Stimulated activated CD8-positive, alpha-beta memory T cell treated with anti-CD3 and anti-CD28 coated beads, Interleukin-12 subunit alpha, Interleukin-12 subunit beta, amount 100 ng/mL, for 4 hours (primary cell): ENCODE data around the gene GNMT.

Source experiments
- DNase-seq: peaks from one replicate; pipeline ENCODE4 v3.0.0-alpha.2; 2020; ENCODE audit warnings: low read depth

The GNMT gene

GRCh38 chr6:42960243-42961019 lies at the start of gene GNMT:
GNMT (plus strand) TSS chr6:42960754; CDS start chr6:42960768, 14 bp downstream.
- no peak for DNase-seq

- DNase-seq: no peak
These were observed 49.2 kb upstream of the GNMT start for GRCh38 chr6:42911171-42912021.

GRCh38 chr6:42914546-42914945 lies 46.0 kb upstream of the GNMT start:
- DNase-seq: no peak

- DNase-seq: no peak
These were observed 44.8 kb upstream of the GNMT start, which contains the start of gene PTCRA for GRCh38 chr6:42915732-42916131. PTCRA (plus strand) TSS chr6:42916053; CDS start chr6:42916070, 17 bp downstream.

- no peak for DNase-seq
These were observed 44.3 kb upstream of the GNMT start for GRCh38 chr6:42916288-42916687.

GRCh38 chr6:42921801-42922200 lies 38.8 kb upstream of the GNMT start:
- no peak for DNase-seq

GRCh38 chr6:42923666-42924065 lies 36.9 kb upstream of the GNMT start:
- no peak for DNase-seq

GRCh38 chr6:42925248-42925857 lies 35.2 kb upstream of the GNMT start:
- no peak for DNase-seq

- DNase-seq: peak; percentile 82
These were observed 31.4 kb upstream of the GNMT start, which contains the start of gene CNPY3 for GRCh38 chr6:42928986-42929820. CNPY3 (plus strand) TSS chr6:42929480; CDS start chr6:42929571, 91 bp downstream.

GRCh38 chr6:42929821-42930360 lies 30.7 kb upstream of the GNMT start:
- peak; percentile 45 for DNase-seq

- no peak for DNase-seq
These were observed 28.1 kb upstream of the GNMT start for GRCh38 chr6:42932412-42932811.

- no peak for DNase-seq
These were observed 27.3 kb upstream of the GNMT start for GRCh38 chr6:42933205-42933604.

GRCh38 chr6:42935322-42935721 lies 25.2 kb upstream of the GNMT start:
- no peak for DNase-seq

- DNase-seq: no peak
These were observed 24.2 kb upstream of the GNMT start for GRCh38 chr6:42936398-42936797.

- no peak for DNase-seq
These were observed 22.8 kb upstream of the GNMT start for GRCh38 chr6:42937548-42938427.

- DNase-seq: no peak
These were observed 22.1 kb upstream of the GNMT start for GRCh38 chr6:42938428-42938796.

- no peak for DNase-seq
These were observed 21.4 kb upstream of the GNMT start for GRCh38 chr6:42938987-42939809.

GRCh38 chr6:42939810-42940167 lies 20.8 kb upstream of the GNMT start:
- DNase-seq: no peak

- no peak for DNase-seq
These were observed 20.0 kb upstream of the GNMT start for GRCh38 chr6:42940493-42941045.
